K562 (cell line): Measurements from ENCODE around the gene DTX1. TPM values are rescaled to one million over a fixed set of nuclear protein-coding genes. Genes with fewer than 3 reads are reported as not detected.

Experiments
- ATAC-seq: fragments of 200-7000 bp; cut with Tn5 transposase; 3 replicates; pipeline ENCODE4 v1.9.1; 2020; ENCODE audit warnings: moderate library complexity
- BruUV-seq: library from RNA; stranded (reverse); fragments of 400-500 nt; replicated peaks from 2 replicates; lab custom pipeline; 2021; lab: Mats Ljungman, UMichigan
- CTCF ChIA-PET: fragments of 300-600 bp; formaldehyde crosslinking; extraction: SDS; loops from one replicate; lab custom pipeline; 2021; ENCODE audit warnings: low intra/inter-chr PET ratio; lab: Yijun Ruan, JAX
- POLR2A ChIA-PET: fragments of 300-600, 350-650 bp; sonication (Branson Sonifier 250); formaldehyde crosslinking; extraction: SDS; loops from one replicate; lab custom pipeline; 2021; ENCODE audit warnings: antibody characterized with exemption, inconsistent platforms; lab: Yijun Ruan, JAX
- DNase-seq, 4 experiments: peaks; one replicate each; pipeline versions ENCODE4 v3.0.0 to v3.0.0-alpha.2; 2011 to 2018; ENCODE audit warnings: low spot score in 3 of 4, mixed read lengths in 3 of 4; ENCODE audit errors: extremely low read depth in 1 of 4
- FAIRE-seq: peaks from 2 replicates; lab custom pipeline; 2011; peaks lifted over from hg19 to GRCh38; lab: Jason Lieb, UNC
- H2AFZ ChIP-seq: 2 replicates; pipeline ENCODE4 v1.6.0; 2011; ENCODE audit warnings: low read depth, low read length, control low read depth, inconsistent platforms
- H3K27ac ChIP-seq: fragments of 200-600 bp; 3 replicates; pipeline ENCODE4 v1.8.0; 2011; ENCODE audit warnings: low read depth, mild to moderate bottlenecking, control low read depth, inconsistent platforms, low read length, moderate library complexity, mixed read lengths; ENCODE audit errors: extremely low read depth
- H3K27me3 ChIP-seq, 2 experiments: fragments of 300-600 bp in 1 of 2; 2 replicates in 1 of 2; 3 replicates in 1 of 2; pipeline versions ENCODE4 v1.6.0 to v1.8.0; 2011; ENCODE audit warnings: inconsistent platforms in 2 of 2, low read length in 2 of 2, mild to moderate bottlenecking in 1 of 2, mixed read lengths in 1 of 2, moderate library complexity in 1 of 2; ENCODE audit not compliant: control insufficient read depth in 2 of 2, insufficient read depth in 2 of 2
- H3K36me3 ChIP-seq: fragments of 300-600 bp; 3 replicates; pipeline ENCODE4 v1.8.0; 2011; ENCODE audit warnings: mild to moderate bottlenecking, low read length, inconsistent platforms; ENCODE audit not compliant: control insufficient read depth, insufficient read depth
- H3K4me1 ChIP-seq, 2 experiments: fragments of 200-600 bp in 1 of 2; replicated peaks in 1 of 2; 2 replicates in 1 of 2; 3 replicates in 1 of 2; pipeline versions ENCODE4 v1.5.1 to v1.8.0; 2011; ENCODE audit warnings: inconsistent platforms in 2 of 2, low read length in 2 of 2, mild to moderate bottlenecking in 1 of 2, mixed read lengths in 1 of 2, moderate library complexity in 1 of 2; ENCODE audit not compliant: control insufficient read depth in 2 of 2, insufficient read depth in 2 of 2
- H3K4me2 ChIP-seq: 2 replicates; pipeline ENCODE4 v1.6.1; 2011; ENCODE audit warnings: low read length, control low read depth, inconsistent platforms, mixed read lengths; ENCODE audit not compliant: insufficient read depth
- H3K4me3 ChIP-seq: fragments of 200-600 bp; sonication (generic), shearing (Covaris generic); 2 replicates; pipeline ENCODE4 v1.5.1; 2016; ENCODE audit warnings: control low read depth, inconsistent platforms
- H3K79me2 ChIP-seq: fragments of 200-600 bp; 3 replicates; pipeline ENCODE4 v1.8.0; 2011; ENCODE audit warnings: low read length, inconsistent platforms; ENCODE audit not compliant: control insufficient read depth, insufficient read depth
- H3K9ac ChIP-seq, 2 experiments: 2 replicates each; pipeline versions ENCODE4 v1.6.0 to v1.6.1; 2011; ENCODE audit warnings: low read depth in 2 of 2, low read length in 2 of 2, control low read depth in 1 of 2, inconsistent platforms in 1 of 2, mild to moderate bottlenecking in 1 of 2, mixed read lengths in 1 of 2; ENCODE audit not compliant: insufficient read depth in 1 of 2
- H3K9me1 ChIP-seq: one replicate; pipeline ENCODE4 v1.6.0; 2011; ENCODE audit warnings: inconsistent platforms, mild to moderate bottlenecking, low read length, moderate library complexity; ENCODE audit not compliant: control insufficient read depth, insufficient read depth
- H3K9me3 ChIP-seq: replicated peaks from 2 replicates; pipeline ENCODE4 v1.5.1; 2011; ENCODE audit warnings: low read depth, low read length, inconsistent platforms; ENCODE audit not compliant: control insufficient read depth, insufficient read depth
- H4K20me1 ChIP-seq: replicated peaks from 2 replicates; pipeline ENCODE4 v1.6.1; 2011; ENCODE audit warnings: low read length, inconsistent platforms, mixed read lengths; ENCODE audit not compliant: control insufficient read depth, insufficient read depth
- KAT7 ChIP-seq: sonication (generic); formaldehyde crosslinking; IDR thresholded peaks from 2 replicates; pipeline ENCODE4 v1.8.0; 2022; ENCODE audit warnings: missing genetic modification reagents, mild to moderate bottlenecking, borderline replicate concordance
- MAX ChIP-seq: sonication (generic); formaldehyde crosslinking; IDR thresholded peaks from 2 replicates; pipeline ENCODE4 v1.9.0; 2022; ENCODE audit warnings: mild to moderate bottlenecking, missing genetic modification reagents
- RBM25 ChIP-seq: fragments of 200-400 bp; formaldehyde crosslinking; IDR thresholded peaks from 2 replicates; pipeline ENCODE4 v1.6.1; 2018; ENCODE audit warnings: low read length, low read depth, moderate library complexity; ENCODE audit not compliant: severe bottlenecking
- ZSCAN32 ChIP-seq: fragments of 450-650 bp; formaldehyde crosslinking; IDR thresholded peaks from 2 replicates; pipeline ENCODE4 v1.4.0; 2020; ENCODE audit warnings: mild to moderate bottlenecking, moderate library complexity
- WGBS: fragments of 100-300 bp; shearing (Covaris generic); methylation state at CpG from one replicate; pipeline ENCODE4 v1.1.6; 2016; ENCODE audit warnings: low coverage, mixed read lengths; ENCODE audit not compliant: insufficient coverage; ENCODE audit errors: missing lambda C conversion rate; 5-methylcytosine and 5-hydroxymethylcytosine counted together
- in situ Hi-C: fragments of 300-500 bp; cut with MboI; formaldehyde crosslinking; loops from 4 replicates; pipeline ENCODE4 v1.15.0; 2018; ENCODE audit warnings: inconsistent platforms, mixed read lengths
- intact Hi-C: fragments of 100-400 bp; cut with micrococcal nuclease; formaldehyde crosslinking; loops from 2 replicates; pipeline ENCODE4 v1.14.2; 2022
- polyA plus RNA-seq, 8 experiments: library from polyadenylated mRNA; depleted of rRNA in 4 of 8; stranded (reverse) in 5 of 8; unstranded in 3 of 8; fragments of >200 nt; fragmentation: Nextera tagmentation in 2 of 8; fragmentation: Illumina TruSeq in 1 of 8; extraction: Ambion mirVana in 2 of 8; extraction: Trizol in 1 of 8; gene quantifications; 2 replicates each; pipeline versions ENCODE4 v1.2.1 to v1.2.3, GENCODE V29; 2011 to 2014; ENCODE audit warnings: inconsistent platforms in 1 of 8, missing spikeins in 1 of 8
- total RNA-seq, 7 experiments: library from RNA; depleted of rRNA in 6 of 7; stranded (reverse); fragments of >200 nt in 6 of 7; fragmentation: Illumina TruSeq in 2 of 7; extraction: Trizol in 2 of 7; gene quantifications; 2 replicates each; pipeline versions ENCODE4 v1.2.1 to v1.2.3, GENCODE V29; 2011 to 2021; ENCODE audit warnings: low replicate concordance in 1 of 7

DTX1 gene
- total and polyA plus RNA-seq, 9 of the 15 experiments (the other 6 are each of a cell fraction or from before 2014, with no cell fraction given), result not detected

GRCh38 chr12:113120670-113121370 lies 64.3 kb downstream of the DTX1 start:
- ChIA-PET POLR2A (interaction anchor here (0.7 to 1.0 kb wide), 2 partner anchors 13 to 419 kb away, joined by 3 read pairs; no protein-coding TSS in a partner anchor), CTCF (no interaction called here)
- in situ Hi-C loops, result no loop called here
- Histone ChIP-seq H3K79me2 (no peaks in the 10 kb centered on the region), H3K27me3 (peaks cover 3 to 21% of the 10 kb centered on the region in 2 experiments; a peak in 4 of 5 replicates), H3K9ac (no peak overlapping the region; a peak in 1 of 4 replicates), H2AFZ (no peak overlapping the region), H3K27ac (no peak overlapping the region)
- ATAC-seq, result no peak
- no TSS peak for BruUV-seq
- WGBS, result 2% methylated on average over 3 of the region's 3 CpGs
- TF ChIP-seq RBM25 (peak; percentile 18), KAT7 (CRISPR knock-in tag) (no peak)
- TF ChIP-seq, all 486 proteins: peak for 1
- H4K20me1 ChIP-seq, result no peaks in the 10 kb centered on the region; the same call in 1 of the 2 replicates
- H3K9me3 ChIP-seq, result no peaks in the 10 kb centered on the region; the same call in 1 of the 2 replicates
- intact Hi-C loops, result no loop called here
- no peaks in the 10 kb centered on the region for H3K36me3 ChIP-seq
- H3K4me3 ChIP-seq, result no peak overlapping the region
- peaks cover 2% of the 10 kb centered on the region for H3K9me1 ChIP-seq
- no peak overlapping the region for H3K4me2 ChIP-seq
- FAIRE-seq (no peak), DNase-seq (no peak)
- peaks cover 0 to 5% of the 10 kb centered on the region in 2 experiments; a peak in 1 of 5 replicates for H3K4me1 ChIP-seq

- H3K4me3 ChIP-seq, result no peak overlapping the region
- DNase-seq, result no peak
- H3K36me3 ChIP-seq, result no peaks in the 10 kb centered on the region
- ChIA-PET CTCF (no interaction called here), POLR2A (interaction anchor here (0.6 kb wide), 1 partner anchor 112 kb away, joined by 3 read pairs; no protein-coding TSS in a partner anchor)
- H3K79me2 ChIP-seq, result no peaks in the 10 kb centered on the region
- H3K9ac ChIP-seq, result no peak overlapping the region; a peak in 1 of 4 replicates
- FAIRE-seq, result no peak
- in situ Hi-C loops, result no loop called here
- TF ChIP-seq ZSCAN32 (no peak), MAX (CRISPR knock-in tag) (0 out of 2 replicates have a peak, but pooled peaks have one; percentile 16)
- intact Hi-C loops, result no loop called here
- H3K9me1 ChIP-seq, result no peaks in the 10 kb centered on the region
- no peaks in the 10 kb centered on the region; the same call in 1 of the 2 replicates for H3K9me3 ChIP-seq
- H4K20me1 ChIP-seq, result no peaks in the 10 kb centered on the region
- no peak for ATAC-seq
- H3K27ac ChIP-seq, result no peak overlapping the region
- peaks cover 0 to 10% of the 10 kb centered on the region in 2 experiments; a peak in 2 of 5 replicates for H3K4me1 ChIP-seq
- 0% methylated on average over 14 of the region's 15 CpGs for WGBS
- no peak overlapping the region for H2AFZ ChIP-seq
- no TSS peak for BruUV-seq
- H3K4me2 ChIP-seq, result no peak overlapping the region
- peaks cover 0 to 7% of the 10 kb centered on the region in 2 experiments; a peak in 2 of 5 replicates for H3K27me3 ChIP-seq
Measured at GRCh38 chr12:113127791-113128199, 71.3 kb downstream of the DTX1 start.
